CD4-positive, alpha-beta T cell treated with Interleukin-17A for 4 hours (primary cell): Measurements from ENCODE around the gene DNAL4.

Experiments used
- DNase-seq: peaks from one replicate; pipeline ENCODE4 v3.0.0-alpha.2; 2020; ENCODE audit warnings: mixed read lengths

DNAL4 gene

DNA sequence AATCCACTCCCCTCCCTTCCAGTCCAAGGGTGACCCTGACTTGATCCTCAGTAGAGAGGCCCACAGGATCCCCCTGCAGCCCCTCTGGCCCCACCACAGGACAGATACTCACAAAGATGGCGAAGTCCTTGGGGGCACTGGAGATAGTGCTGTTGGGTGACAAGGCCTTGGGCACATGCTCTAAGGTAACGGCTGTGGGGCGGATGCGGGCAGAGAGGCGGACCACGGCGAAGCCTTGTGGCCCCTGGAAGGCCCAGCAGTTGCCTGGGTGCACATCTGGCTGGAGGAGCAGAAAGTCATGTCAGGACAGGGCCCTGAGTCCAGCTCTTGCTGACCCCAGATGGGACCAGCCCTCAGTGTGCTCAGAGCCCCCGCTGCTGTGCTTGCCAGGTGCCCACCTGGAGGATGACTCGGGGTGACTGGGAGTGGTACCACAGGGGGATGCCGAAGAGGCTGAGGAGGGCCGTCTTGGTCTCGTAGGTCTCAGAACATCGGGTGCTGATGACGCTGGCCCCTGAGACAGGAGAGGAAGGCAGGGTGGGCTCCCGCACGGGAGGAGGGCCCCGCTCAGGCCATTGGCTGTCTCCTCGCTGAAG, 55.4 kb downstream of the DNAL4 start:
- DNase-seq = no peak

DNA sequence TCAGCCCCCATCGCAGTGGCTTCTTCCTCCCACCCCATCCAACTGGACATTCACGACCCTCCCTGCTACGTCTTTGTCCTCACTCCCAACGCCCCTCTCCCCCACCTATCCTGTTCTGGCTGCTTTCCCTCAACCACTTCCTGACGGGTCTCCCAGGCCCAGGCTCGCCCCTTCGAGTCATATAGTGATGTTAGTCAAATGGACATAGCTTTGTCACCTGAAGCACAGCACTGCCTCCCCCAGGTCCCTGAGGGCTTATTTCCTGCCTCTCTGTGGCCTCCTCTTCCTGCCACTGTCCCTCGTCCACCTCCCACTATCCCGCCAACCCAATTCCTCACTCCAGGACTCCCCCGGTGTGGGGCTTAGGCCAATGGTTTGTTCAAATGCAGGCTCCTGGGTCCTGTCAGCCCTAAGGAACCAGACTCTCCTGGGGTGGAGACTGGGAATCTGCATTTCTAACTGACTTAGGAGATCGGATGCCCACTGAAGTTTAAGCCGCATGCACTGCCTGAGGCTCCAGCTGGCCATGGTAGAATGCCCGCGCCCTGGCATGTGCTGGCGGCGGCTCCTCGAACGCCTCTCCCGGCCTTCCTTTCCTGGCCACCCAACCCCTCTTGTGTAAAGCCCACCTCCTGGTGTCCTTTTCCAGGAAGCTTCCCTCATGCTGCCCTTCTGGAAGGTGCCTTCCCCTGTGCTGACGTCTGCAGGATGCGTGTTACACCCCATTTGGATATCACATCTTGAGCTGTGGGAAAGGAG, 56.5 kb downstream of the DNAL4 start:
- no peak for DNase-seq

DNA sequence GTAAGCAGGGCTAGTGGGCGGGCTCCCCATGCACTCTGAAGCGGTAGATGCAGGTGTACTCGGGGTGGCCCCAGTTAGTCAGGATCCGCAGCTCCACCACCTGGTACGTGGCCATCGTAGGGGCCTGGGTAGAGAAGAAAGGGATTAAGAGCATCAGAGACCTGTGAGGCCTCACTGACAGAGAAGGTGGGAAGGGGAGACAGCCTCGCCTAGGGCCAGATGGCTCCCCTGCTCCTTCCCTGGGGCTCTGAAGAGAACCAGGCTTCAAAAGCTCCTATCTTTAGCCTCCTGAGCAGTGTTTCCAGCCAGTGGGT, 57.7 kb downstream of the DNAL4 start:
- DNase-seq = no peak

DNA sequence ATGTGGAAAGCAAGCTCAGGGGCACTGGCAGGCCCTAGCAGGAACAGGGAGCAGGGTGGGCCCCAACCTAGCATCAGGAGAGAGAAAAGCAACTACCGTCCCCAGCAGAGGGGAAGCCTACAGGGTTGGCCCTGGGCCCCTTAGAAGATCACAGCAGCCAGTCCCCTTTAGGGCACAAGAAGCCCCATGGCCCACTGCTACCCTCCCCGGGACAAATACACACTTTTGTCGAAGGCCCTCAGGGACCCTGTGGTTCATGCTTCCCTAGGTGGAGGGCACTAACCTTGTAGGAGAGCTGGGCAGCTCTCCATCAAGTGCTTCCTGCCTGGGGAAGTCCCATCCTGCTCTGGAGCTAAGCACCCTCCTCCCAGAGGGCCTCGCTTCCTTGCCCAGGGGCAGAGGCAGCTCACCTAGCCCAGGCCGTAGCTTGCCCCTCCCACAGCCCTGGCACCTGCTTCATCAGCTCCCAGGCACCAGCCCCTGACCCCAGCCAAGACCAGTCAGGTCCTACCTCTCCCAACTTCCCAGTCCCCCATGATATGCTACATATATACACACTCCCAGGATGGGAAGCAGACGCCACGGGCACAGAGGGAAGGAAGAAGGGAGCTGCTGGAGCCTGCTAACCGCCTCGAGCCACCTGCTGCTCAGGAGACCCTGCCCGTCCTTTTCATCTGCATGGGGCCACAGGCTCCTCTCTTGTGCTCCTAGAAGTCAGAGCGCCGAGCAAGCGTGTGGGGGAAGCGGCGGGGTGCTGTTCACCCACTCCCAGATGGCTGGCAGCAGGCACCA, 58.3 kb downstream of the DNAL4 start:
- no peak for DNase-seq

DNA sequence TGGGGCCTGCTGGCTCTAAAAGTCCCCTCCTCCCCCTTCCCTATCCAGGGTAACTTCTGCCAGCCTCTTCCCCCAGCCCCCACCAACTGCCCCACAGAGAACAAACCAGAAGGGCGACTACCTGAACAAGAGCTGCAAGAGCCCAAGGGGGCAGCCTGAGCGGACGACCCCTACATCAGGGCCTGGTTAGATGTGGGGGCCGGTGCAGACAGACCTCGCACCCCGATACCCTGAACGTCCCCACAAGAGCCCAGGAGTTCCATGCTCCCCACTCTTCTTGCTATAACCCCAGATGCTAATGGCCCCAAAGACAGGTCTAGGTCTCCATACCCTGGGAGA, 58.8 kb downstream of the DNAL4 start:
- no peak for DNase-seq

DNA sequence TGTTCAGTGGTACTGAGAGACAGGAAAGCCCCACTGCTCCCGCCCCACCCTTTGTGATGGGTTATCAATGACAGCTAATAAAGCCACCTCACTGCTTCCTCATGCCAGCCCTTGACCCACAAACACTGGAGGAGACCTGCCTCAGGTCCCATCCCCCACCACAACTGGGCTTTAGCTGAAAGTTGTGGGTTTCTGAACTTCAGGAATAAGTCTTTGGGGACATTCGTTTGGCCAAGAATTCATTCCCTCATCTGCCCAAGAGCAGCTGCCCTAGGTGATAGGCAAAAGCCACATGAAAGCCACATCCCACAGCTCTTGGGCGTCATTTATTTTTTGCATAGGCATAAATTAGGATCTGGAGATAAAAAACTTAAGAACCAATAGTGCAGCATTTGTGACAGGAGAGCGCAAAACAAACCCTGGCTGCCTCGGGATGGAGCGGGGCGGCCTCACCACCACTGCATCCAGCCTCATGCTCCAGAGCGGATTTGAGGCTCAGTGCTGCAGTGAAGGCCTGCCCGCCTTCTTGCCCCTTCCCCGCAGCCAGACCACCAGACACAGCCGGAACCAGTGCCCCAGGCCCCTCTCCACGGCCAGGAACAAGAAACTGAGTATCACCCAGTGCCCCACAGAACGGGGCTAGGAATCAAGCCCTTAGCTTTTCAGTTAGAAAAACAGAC, 59.4 kb downstream of the DNAL4 start:
- DNase-seq = peak; percentile 25

DNA sequence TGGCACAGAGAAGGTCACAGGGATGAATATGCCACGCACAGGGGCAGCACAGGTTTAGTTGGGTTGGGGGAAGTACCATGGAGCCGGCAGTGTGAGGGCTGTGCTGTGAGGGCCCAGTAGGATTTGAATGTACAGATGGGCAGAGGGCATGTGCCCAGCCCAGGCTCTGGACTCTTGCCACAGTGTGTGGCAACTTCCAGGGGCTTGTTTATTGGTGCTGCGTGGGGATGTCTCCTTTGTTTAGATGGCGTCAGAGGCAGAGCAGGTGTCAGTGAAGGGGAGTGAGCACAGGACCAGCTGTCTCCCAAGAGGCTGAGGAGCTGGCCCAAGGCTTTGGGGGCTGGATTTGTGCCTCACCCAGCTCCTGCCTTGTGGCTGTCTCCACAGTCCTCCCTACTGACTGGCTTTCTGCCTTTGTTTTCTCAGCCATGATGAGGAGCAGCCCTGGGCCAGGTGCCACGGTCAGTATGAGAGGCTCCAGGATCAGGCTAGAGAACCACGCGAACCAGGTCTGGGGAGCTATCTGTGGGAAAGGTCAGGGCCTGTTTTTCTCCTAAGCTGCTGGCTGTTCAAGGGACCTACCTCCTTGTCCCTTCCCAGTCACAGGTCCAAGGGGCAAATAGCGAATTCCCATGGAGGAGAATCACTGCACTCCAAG, 60.1 kb downstream of the DNAL4 start:
- no peak for DNase-seq

DNA sequence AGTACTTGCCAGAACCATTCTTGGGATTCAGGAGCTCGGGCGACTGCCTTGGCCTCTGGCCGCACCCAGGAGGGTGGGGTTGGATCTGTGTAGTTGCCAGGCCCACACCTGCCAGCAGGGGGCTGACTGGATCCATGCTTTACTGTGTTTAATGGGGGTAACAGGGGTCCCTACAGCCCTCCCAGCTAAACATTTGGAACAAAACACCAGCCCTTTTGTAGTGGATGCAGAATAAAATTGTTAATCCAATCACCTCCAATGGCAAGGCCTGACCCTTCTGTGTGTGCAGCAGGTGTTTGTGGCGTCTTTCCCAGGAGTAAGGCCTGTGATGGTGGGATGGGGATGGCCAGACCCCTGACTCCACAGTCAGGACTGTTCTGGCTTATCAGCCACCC, 60.6 kb downstream of the DNAL4 start:
- DNase-seq = peak; percentile 73

DNA sequence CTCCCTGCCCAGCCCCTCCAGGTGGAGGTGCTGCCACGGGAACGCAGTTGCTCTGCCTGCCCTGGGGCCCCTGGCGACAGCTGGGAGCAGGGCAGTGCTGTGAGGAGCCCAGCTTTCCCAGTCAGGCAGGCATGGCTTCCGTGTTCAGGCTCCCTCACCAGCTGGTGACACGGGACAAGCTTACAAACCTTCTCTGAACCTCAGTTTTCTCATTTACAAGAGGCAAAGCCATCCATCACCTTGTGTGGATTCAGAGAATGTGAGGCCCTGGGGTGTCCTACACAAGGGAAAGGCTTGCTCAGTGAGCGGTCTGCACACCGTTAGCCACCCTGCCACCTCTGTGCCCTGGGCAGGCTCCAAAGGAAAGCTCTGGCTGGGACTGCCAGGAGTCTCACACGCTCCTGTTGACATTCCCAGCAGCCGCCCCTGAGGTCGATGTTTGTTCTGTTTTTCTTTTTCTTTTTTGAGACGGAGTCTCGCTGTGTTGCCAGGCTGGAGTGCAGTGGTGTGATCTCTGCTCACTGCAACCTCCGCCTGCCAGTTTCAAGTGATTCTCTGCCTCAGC, 61.6 kb downstream of the DNAL4 start:
- DNase-seq = no peak

DNA sequence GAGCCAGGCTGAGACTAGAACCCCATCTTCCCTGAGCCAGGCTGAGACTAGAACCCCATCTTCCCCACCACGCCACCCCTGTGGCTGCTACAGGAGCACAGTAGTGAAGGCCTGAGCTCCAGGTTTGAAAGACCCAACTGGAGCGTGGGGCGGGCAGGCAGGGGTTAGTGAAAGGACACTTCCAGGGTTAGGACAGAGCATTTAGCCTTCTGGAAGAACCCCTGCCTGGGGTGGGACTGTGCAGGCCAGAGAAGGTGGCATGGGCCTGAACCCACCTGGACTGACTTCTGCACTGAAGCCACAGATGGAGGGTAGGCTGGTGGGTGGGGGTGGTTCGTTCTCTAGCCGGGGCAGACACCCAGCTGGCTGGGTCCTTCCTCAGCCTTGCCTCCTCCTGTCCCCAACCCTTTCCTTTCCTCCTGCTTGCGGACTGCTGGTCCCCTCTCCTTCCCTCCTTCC, 62.2 kb downstream of the DNAL4 start:
- no peak for DNase-seq

DNA sequence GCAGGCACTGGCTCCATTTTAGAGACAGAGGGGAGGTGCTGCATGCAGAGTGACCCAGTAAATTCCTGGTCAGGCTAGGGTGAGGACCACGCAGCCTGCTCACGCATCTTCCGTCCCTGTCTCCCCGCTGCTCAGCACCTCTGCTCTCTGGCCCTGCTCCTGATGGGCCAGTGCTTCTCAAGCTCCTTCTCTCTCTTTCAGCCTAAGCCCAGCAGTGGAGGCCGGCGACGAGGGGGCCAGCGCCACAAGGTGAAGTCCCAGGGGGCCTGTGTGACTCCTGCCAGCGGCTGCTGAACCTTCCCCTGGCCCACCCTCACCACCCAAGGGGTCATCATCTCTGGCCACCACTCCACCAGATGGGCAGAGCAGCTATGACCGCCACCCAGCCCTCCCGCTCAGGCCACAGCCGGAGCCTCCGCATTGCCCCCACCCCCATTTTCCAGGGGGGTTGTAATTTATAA, 63.5 kb downstream of the DNAL4 start:
- no peak for DNase-seq

DNA sequence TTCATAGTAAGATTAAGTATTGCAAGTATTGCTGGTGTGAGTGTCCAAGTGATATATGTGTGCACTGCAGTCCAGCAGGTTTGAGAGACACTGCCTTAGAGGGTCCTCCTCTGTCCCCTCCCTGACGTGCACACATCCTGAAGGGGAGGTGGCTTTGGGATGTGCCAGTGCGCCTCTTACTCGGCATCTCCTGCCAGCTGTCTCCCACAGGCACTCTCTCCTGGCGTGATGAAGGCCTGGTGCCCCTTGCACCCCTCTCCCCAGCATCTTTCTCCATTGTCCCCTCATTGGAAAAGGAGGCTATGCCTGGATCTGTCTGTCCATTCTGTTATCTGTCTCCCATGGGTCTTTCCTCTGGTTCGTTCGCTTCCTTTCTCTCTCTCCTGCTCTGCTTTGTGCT, 64.0 kb downstream of the DNAL4 start:
- no peak for DNase-seq

DNA sequence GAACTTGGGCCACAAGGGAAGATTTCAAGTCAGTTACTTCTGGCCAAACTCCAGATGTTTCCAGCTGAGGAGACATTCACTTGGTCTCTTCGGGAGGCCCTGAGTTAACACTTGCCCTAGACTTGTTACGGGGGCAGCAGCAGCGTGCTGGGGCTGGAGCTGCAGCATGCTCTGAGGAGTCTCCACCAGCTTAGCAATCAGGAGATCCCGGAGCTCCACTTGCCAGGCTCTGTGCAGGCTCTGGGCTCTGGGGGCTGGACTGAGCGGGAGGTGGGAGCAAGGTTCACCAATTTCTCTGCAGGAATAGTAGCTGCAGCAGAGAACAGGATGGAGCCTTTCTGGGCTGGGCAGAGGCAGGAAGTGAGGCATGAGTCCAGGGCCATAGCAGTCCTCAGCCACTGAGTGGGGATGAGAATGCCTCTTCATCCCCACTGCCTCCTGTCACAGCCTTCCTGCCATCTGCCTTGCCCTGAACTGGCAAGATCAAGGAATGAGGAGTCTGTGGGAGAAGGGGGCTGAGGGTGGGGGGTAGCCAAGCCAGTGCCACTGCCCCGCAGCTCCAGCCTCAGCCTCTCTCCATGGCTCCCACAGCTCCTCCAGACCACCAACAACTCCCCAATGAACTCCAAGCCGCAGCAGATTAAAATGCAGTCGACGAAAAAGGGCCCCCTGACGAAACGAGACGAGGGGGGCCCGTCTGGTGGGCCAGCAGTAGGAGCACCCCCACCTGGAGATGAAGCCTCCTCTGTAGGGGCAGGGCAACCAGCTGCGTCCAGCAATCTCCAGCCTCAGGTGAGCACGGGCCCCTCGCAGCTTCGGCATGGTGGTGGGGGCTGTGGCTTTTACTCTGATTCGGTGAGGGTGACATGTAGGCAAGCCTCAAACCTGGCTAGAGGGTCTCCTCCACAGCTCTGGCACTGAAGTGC, 64.8 kb downstream of the DNAL4 start:
- no peak for DNase-seq
